ENCODE data around the gene PAQR4.

DNA sequence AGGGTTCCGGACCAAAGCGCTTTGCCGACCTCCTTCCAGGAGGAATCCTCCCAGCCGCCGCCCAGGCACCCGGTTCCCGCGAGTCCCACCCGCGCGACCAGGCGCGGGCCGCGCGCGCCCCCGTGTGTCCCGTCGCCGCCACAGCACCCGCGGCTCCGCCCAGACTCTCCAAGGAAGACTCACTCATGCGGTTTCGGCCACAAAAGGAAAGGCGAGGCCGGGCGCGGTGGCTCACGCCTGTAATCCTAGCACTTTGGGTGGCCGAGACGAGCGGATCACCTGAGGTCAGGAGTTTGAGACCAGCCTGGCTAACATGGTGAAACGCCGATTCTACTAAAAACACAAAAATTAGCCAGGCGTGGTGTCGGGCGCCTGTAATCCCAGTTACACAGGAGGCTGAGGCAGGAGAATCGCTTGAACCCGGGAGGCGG lies 14.6 kb downstream of the PAQR4 start:
- no peak for TF ChIP-seq KDM1A (IDR thresholded peaks at IDR 0.05; ENCODE audit: borderline replicate concordance)
- no peak for TF ChIP-seq CHD4 (IDR thresholded peaks at IDR 0.05)
- no peak for TF ChIP-seq SRF (IDR thresholded peaks at IDR 0.05; ENCODE audit: low read depth in 2 of 2, low read length in 2 of 2)
- TF ChIP-seq POLR2A (IDR thresholded peaks at IDR 0.05; ENCODE audit: low read depth, low read length): no peak
- no peak for TF ChIP-seq RELA (IDR thresholded peaks at IDR 0.05; ENCODE audit: borderline replicate concordance, partially characterized antibody)
- TF ChIP-seq, protein P1, sequence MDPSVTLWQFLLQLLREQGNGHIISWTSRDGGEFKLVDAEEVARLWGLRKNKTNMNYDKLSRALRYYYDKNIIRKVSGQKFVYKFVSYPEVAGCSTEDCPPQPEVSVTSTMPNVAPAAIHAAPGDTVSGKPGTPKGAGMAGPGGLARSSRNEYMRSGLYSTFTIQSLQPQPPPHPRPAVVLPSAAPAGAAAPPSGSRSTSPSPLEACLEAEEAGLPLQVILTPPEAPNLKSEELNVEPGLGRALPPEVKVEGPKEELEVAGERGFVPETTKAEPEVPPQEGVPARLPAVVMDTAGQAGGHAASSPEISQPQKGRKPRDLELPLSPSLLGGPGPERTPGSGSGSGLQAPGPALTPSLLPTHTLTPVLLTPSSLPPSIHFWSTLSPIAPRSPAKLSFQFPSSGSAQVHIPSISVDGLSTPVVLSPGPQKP (IDR thresholded peaks at IDR 0.05; ENCODE audit: low read depth, low read length): no peak
- TF ChIP-seq, protein P2, sequence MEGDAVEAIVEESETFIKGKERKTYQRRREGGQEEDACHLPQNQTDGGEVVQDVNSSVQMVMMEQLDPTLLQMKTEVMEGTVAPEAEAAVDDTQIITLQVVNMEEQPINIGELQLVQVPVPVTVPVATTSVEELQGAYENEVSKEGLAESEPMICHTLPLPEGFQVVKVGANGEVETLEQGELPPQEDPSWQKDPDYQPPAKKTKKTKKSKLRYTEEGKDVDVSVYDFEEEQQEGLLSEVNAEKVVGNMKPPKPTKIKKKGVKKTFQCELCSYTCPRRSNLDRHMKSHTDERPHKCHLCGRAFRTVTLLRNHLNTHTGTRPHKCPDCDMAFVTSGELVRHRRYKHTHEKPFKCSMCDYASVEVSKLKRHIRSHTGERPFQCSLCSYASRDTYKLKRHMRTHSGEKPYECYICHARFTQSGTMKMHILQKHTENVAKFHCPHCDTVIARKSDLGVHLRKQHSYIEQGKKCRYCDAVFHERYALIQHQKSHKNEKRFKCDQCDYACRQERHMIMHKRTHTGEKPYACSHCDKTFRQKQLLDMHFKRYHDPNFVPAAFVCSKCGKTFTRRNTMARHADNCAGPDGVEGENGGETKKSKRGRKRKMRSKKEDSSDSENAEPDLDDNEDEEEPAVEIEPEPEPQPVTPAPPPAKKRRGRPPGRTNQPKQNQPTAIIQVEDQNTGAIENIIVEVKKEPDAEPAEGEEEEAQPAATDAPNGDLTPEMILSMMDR (IDR thresholded peaks at IDR 0.05 in 2 of 3, conservative IDR thresholded peaks at IDR 0.05 in 1 of 3; ENCODE audit: control insufficient read depth in 2 of 3, extremely low read depth in 1 of 3, insufficient read depth in 1 of 3, low read depth in 3 of 3, low read length in 3 of 3): peak; percentile 82 to 90 (median 83)
